Upper lobe of right lung (tissue), 1 donor: Measurements from ENCODE around the gene NARF. TPM values are rescaled to one million over a fixed set of nuclear protein-coding genes. Genes with fewer than 3 reads are reported as not detected.

Experiments
- ATAC-seq: fragments of 200-7000 bp; cut with Tn5 transposase; one replicate; pipeline ENCODE4 v1.9.1; 2020; ENCODE audit warnings: mild to moderate bottlenecking, moderate library complexity
- DNase-seq: peaks from one replicate; pipeline ENCODE4 v3.0.0-alpha.2; 2020
- H3K27ac ChIP-seq: fragments of 200-600 bp; one replicate; pipeline ENCODE4 v1.8.0; 2022
- H3K27me3 ChIP-seq: fragments of 200-600 bp; one replicate; pipeline ENCODE4 v1.8.0; 2022; ENCODE audit warnings: mild to moderate bottlenecking
- H3K36me3 ChIP-seq: fragments of 200-600 bp; one replicate; pipeline ENCODE4 v1.8.0; 2022
- H3K4me1 ChIP-seq: fragments of 200-600 bp; one replicate; pipeline ENCODE4 v1.8.0; 2022
- H3K4me3 ChIP-seq: fragments of 200-600 bp; one replicate; pipeline ENCODE4 v1.8.0; 2022; ENCODE audit warnings: mild to moderate bottlenecking
- H3K9me3 ChIP-seq: fragments of 200-600 bp; one replicate; pipeline ENCODE4 v1.8.0; 2022
- intact Hi-C: fragments of 100-400 bp; cut with DNase I; formaldehyde crosslinking; loops from one replicate; pipeline ENCODE4 v1.11.0; 2022
- total RNA-seq: library from RNA; stranded (reverse); fragmentation: NEBNext Ultra II Directional; extraction: Animal tissue kit (Norgen Biotek cat#: 25700); gene quantifications from one replicate; pipeline ENCODE4 v1.2.1, GENCODE V29; 2021
- TF ChIP-seq, protein P1 (sequence below): fragments of 200-600 bp; IDR thresholded peaks from one replicate; pipeline ENCODE4 v1.8.0; 2022; ENCODE audit warnings: antibody characterized with exemption
- donor health status: DM: no; HTN: yes; CAD: no; lungs with severe emphysema.

The NARF gene
- total RNA-seq, 1 donor from 2014 or later, result 54.1 TPM

DNA sequence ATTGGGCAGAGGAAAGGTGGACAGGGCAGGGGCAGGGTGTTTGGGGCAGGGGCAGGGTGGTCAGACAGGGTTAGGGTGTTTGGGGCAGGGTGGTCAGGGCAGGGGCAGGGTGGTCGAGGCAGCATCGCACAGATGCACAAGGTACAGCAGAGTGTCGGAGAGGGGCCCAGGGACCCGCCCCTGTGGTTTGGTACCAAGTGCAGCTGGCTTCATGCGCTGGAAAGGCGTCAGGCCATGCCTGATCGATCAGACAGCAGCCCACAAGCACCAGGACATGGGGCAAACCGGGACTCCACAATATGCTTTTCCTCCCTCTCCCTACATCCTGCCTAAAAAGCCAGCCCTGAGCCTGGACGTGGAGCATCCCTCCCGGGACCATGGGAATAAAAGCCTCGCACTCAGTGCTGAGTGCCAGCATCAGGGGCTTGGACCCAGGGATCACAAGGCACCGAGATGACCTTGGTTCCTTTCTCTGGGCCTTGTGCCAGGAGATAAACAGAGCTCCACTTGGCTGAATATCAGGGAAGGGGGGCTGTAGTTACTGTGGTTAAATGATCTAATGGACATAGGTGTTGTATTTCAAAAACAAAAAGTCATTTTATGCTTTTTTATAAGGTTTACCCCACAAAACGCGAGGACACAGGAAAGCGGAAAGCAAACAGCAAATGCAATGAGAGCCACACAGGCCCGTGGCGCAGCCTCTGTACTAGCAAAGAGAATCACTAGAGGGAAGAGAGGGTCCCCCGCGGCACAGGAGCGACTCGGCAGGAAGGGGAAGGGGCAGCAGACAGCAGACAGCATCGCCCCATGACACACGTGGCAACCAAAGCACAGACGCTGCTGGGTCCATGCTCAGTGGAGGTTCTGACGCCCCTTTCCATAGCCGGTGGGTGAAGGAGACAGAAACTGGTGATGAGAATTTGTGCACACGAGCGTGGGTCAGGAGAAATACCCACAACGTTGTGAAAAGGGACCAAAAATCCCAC is 45.7 kb upstream of the NARF start:
- no peak overlapping the region for H3K27ac ChIP-seq
- H3K4me1 ChIP-seq, result peaks cover 9% of the 10 kb centered on the region
- H3K9me3 ChIP-seq, result no peaks in the 10 kb centered on the region
- TF ChIP-seq, protein P1, sequence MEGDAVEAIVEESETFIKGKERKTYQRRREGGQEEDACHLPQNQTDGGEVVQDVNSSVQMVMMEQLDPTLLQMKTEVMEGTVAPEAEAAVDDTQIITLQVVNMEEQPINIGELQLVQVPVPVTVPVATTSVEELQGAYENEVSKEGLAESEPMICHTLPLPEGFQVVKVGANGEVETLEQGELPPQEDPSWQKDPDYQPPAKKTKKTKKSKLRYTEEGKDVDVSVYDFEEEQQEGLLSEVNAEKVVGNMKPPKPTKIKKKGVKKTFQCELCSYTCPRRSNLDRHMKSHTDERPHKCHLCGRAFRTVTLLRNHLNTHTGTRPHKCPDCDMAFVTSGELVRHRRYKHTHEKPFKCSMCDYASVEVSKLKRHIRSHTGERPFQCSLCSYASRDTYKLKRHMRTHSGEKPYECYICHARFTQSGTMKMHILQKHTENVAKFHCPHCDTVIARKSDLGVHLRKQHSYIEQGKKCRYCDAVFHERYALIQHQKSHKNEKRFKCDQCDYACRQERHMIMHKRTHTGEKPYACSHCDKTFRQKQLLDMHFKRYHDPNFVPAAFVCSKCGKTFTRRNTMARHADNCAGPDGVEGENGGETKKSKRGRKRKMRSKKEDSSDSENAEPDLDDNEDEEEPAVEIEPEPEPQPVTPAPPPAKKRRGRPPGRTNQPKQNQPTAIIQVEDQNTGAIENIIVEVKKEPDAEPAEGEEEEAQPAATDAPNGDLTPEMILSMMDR, result no peak
- H3K27me3 ChIP-seq, result no peaks in the 10 kb centered on the region
- no peak for ATAC-seq
- H3K4me3 ChIP-seq, result no peak overlapping the region
- no peak for DNase-seq
- intact Hi-C loops, result no loop called here
- peaks cover 13% of the 10 kb centered on the region for H3K36me3 ChIP-seq

DNA sequence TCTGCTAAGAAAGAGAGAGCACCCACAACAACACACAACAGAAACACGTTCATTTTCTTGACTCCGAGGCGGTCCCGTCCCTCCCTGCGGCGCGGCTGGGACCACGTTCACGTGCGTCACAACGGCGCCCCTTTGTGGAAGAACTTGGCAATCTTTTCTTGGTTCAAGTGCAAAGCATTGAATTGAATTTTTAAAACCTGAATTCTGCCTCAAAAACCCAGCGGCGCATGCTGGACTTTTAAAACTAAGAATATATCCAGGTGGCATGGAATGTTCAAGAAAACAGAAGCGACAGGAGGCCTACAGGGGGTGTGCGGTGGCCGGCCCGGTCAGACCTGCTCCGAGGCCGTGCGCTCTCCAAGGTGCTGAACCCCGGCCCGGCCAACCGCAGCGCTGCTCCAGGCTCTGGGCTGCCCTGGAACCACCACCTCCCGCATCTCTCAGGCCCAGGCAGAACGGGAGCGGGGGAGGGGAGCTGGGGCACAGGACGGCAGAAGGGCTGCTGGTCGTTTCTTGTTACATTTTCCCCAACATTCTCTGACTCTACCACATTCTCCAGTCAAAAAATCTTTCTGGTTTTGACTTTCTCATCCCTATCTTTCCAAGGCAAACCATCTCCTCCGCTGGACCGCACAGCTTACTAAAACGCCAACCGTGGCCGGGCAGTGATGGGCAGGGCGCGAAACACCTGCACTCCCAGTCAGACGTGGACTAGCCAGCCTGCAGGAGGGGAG is 43.8 kb upstream of the NARF start:
- DNase-seq, result peak; percentile 86
- Histone ChIP-seq H3K9me3 (no peaks in the 10 kb centered on the region), H3K4me3 (no peak overlapping the region), H3K4me1 (peaks cover 12% of the 10 kb centered on the region), H3K27ac (no peak overlapping the region), H3K36me3 (peaks cover under 1% of the 10 kb centered on the region), H3K27me3 (no peaks in the 10 kb centered on the region)
- intact Hi-C loops, result no loop called here
- TF ChIP-seq, protein P1, result peak; percentile 62
- peak; percentile 62 for ATAC-seq

DNA sequence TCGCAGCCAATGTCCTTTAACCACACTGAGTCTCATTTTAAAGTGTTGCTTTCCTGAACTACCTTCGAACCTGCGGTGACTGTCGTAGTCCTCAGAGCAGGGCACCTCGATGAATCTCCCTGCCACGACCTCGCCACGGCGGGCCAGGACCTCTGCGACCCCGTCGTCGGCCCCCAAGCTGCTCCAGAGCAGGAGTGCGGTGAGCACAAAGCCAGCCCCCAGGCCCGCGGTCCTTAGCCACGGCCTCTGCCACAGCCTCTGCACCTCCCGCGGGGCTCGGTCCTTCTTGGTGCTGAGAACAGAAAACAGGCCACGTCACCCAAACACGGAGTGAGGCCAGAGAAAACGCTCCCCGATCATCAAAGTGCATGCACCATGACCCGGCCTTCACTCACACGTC is 43.2 kb upstream of the NARF start:
- TF ChIP-seq, protein P1, result no peak
- Histone ChIP-seq H3K27me3 (no peaks in the 10 kb centered on the region), H3K4me3 (no peak overlapping the region), H3K9me3 (no peaks in the 10 kb centered on the region), H3K4me1 (peaks cover 15% of the 10 kb centered on the region), H3K36me3 (peaks cover 5% of the 10 kb centered on the region), H3K27ac (no peak overlapping the region)
- DNase-seq (no peak), ATAC-seq (no peak)
- intact Hi-C loops, result no loop called here

DNA sequence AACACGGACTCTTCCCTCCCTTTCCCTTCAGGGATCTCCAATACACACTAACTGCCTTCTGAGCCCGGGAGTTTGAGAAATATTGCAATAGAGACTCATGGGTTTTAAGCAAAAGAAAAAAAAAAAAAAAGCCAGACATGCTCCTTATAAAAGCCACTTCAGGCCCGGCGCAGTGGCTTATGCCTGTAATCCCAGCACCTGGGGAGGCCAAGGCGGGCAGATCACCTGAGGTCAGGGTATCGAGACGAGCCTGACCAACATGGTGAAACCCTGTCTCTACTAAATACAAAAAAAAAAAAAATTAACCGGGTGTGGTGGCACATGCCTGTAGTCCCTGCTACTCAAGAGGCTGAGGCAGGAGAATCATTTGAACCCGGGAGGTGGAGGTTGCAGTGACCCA is 42.8 kb upstream of the NARF start:
- Histone ChIP-seq H3K36me3 (peaks cover 9% of the 10 kb centered on the region), H3K4me1 (peaks cover 15% of the 10 kb centered on the region), H3K4me3 (no peak overlapping the region), H3K27me3 (no peaks in the 10 kb centered on the region), H3K9me3 (no peaks in the 10 kb centered on the region), H3K27ac (no peak overlapping the region)
- TF ChIP-seq, protein P1, result no peak
- intact Hi-C loops, result no loop called here
- DNase-seq, result no peak
- ATAC-seq, result no peak

DNA sequence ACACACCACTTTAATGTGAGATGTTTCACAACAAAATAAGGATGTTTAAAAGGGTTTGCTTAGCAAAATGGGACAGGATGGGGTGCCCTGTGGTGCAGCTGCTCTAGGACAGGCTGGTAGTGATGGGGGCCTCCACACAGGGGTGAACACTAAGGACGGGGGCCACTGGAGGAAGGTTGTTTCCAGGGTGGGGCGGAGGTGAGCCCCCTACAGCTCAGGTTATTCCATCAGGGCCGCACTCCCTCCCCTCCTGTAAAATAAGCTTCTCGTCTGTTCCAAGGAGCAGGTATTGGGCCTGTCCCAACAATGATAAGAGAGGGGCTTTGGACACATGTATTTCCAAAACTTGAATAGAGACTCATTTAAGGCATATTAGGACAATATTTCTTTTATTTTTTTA is 42.3 kb upstream of the NARF start:
- DNase-seq, result no peak
- intact Hi-C loops, result no loop called here
- ATAC-seq, result no peak

More for the DNA sequence above, 42.3 kb upstream of the NARF start:
- Histone ChIP-seq H3K4me1 (peaks cover 15% of the 10 kb centered on the region), H3K4me3 (no peak overlapping the region), H3K27me3 (no peaks in the 10 kb centered on the region), H3K36me3 (peaks cover 10% of the 10 kb centered on the region), H3K27ac (no peak overlapping the region), H3K9me3 (no peaks in the 10 kb centered on the region)
- TF ChIP-seq, protein P1, result no peak
